HG02884 (cell line): ENCODE data around the gene MAST3.

Experiments used
- ATAC-seq: cut with Tn5 transposase; IDR thresholded peaks from one replicate; pipeline ENCODE4 v1.9.1; 2021; ENCODE audit warnings: mild to moderate bottlenecking, moderate library complexity; ENCODE audit not compliant: unreplicated experiment

The MAST3 gene

GRCh38 chr19:18097217-18097992, at the start of gene MAST3:
TSS of gene MAST3 (plus strand) at chr19:18097778. CDS start at chr19:18097793, 15 bp downstream.
- ATAC-seq: peak; percentile 41

- ATAC-seq: no peak
Measured at GRCh38 chr19:18049385-18049784, 48.2 kb upstream of the MAST3 start.

GRCh38 chr19:18051887-18052286, 45.7 kb upstream of the MAST3 start:
- no peak for ATAC-seq

GRCh38 chr19:18053576-18054219, 43.9 kb upstream of the MAST3 start:
- no peak for ATAC-seq

DNA sequence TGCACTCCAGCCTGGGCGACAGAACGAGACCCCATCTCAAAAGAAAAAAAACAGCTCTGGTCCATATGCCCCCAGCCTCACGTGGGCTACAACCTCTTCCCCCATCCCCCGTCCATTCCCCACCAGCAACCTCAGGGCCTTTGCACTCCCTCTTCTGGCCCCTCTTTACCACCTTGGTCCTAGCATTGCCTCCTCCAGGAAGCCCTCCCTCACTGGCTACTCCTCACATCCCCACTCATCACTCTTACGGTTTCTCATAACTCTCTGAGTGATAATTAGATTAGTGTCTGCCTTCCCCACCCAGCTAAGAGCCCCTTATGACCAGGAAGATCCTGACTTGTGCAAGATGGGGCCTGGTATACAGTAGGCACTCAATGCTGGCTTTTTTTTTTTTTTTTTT, 41.6 kb upstream of the MAST3 start:
- no peak for ATAC-seq

GRCh38 chr19:18057557-18057956, 40.0 kb upstream of the MAST3 start:
- no peak for ATAC-seq

GRCh38 chr19:18058208-18059009, 39.2 kb upstream of the MAST3 start:
- no peak for ATAC-seq

DNA sequence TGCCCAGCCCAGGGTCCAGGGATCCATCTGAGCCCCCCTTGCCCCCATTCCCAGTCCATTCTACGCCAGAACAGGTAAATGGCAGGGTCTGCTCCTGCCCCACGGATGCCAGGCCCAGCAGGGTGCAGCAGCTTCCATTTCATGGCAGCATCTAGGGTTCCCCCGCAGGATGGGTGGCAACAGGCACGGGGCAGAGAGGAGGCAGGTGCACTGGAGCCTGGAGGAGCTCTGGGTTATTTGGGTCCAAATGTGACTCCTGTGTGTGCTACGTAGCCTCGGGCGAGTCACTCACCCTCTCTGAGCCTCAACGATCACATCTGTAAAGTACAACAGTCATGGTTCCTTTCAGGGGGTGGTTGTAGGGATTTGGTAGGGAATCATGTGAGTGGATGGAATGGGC, 38.3 kb upstream of the MAST3 start:
- no peak for ATAC-seq

GRCh38 chr19:18059902-18060301, 37.7 kb upstream of the MAST3 start:
- no peak for ATAC-seq

DNA sequence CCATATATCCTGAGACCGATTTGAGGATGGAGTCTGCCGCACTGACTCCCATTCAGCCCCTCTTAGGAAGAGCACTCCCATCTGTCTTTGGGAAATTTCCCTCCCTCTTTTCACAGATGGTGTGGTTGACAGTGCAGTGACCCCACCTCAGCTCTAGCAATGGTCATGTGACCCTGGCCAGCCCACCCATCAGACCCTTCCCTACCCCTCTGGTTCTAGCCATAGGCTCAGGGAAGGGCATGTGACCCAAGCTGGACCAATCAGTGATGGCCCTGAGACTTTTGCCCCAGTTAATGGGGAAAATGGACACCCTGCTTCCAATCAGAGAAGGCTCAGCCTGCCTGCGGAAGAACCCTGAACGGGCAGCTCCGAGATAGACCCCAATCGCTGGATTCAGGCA, 37.1 kb upstream of the MAST3 start:
- ATAC-seq: no peak

GRCh38 chr19:18062028-18062427, 35.5 kb upstream of the MAST3 start:
- no peak for ATAC-seq

- ATAC-seq: no peak
Measured at GRCh38 chr19:18063463-18063862, 34.1 kb upstream of the MAST3 start.

DNA sequence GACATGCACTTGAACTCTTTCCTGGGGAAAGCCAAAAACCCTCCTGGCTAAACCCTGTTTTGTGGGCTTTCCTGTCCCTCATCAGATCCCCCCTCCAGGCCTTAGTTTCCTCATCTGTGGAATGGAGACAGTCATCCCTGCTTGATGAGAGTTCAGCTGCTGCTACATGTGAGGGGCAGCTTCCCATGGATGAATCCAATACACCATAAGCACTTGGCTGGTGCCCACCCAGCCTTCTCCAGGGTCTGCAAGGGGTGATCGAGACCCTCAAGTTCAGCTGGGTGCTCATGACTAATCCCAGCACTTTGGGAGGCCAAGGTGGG, 32.4 kb upstream of the MAST3 start:
- no peak for ATAC-seq

DNA sequence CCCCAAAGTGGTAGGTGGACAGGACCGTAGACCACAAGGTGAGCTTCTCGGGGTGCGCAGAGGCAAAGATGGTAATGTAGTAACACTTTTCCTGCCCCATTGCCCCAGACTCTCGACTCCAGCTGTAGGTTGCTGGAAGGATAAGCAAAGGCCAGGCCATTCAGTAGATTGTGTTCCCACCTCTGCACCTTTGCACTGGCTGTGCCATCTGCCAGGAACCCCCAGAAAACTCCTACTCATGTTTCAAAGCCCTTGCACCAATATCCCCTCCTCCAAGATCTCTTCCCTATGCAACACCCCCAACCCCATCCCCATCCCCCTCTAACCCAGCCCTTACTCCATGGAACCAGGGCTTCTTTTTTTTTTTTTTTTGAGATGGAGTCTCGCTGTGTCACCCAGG, 29.2 kb upstream of the MAST3 start:
- no peak for ATAC-seq

- no peak for ATAC-seq
Measured at GRCh38 chr19:18069383-18069782, 28.2 kb upstream of the MAST3 start.

- ATAC-seq: no peak
Measured at GRCh38 chr19:18070181-18070580, 27.4 kb upstream of the MAST3 start.

DNA sequence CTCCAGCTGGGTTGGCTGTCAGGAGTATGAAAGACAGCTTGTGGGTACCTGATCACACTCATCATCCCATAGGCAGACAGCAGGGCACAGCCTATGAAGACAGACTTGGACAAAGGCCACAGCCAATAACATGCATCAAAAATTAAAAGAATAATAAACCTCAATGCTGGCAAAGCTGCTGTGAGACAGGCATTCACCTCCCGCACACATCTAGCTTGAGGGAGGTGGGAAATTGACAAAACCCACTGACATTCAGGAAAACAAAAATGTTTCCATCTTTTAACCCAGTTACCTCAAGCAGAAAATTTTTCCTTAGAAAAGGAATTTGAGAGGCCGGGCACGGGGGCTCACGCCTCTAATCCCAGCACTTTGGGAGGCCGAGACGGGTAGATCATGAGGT, 25.2 kb upstream of the MAST3 start:
- ATAC-seq: no peak

GRCh38 chr19:18073197-18073596, 24.4 kb upstream of the MAST3 start:
- ATAC-seq: no peak

DNA sequence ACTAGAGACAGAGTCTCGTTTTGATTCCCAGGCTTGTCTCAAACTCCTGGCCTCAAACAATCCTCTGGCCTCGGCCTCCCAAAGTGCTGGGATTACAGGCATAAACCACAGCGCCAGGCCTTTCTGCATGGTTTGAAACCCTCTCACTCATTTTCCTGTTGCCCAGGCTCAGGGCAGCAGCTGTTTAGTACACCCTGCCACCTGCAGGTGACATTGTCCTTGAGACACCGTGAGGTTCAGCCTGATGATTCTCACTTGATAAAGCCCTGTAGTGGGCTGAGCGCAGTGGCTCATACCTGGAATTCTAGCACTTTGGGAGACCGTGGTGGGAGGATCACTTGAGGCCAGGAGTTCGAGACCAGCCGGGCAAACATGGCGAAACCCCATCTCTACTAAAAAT, 23.4 kb upstream of the MAST3 start:
- no peak for ATAC-seq

DNA sequence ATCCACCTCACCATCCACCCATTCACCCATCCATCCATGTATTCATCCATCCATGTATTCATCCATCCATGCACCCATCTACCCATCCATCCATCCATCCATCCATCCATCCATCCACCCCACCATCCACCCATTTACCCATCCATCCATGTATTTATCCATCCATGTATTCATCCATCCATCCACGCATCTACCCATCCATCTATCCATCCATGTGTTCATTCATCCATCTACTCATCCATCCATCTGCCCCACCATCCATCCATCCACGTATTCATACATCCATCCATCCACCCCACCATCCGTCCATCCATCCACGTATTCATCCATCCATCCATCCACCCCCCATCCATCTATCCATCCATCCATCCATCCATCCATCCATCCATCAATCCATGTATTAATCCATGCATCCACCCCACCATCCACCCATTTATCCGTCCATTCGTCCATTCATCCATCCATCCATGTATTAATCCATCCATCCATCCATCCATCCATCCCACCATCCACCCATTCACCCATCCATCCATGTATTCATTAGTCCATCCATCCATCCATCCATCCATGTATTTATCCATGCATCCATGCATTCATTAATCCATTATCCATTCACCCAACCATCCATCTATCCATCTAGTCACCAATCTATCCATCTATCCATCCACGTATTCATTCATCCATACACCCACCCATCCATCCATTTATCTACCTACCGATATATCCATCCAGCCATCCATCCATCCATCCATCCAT, 13.5 kb upstream of the MAST3 start:
- ATAC-seq: no peak
